HepG2 (cell line): Measurements from ENCODE around the gene CDHR5. TPM values are rescaled to one million over a fixed set of nuclear protein-coding genes. Genes with fewer than 3 reads are reported as not detected.
A peak's percentile ranks its signal among the peaks of the same experiment; 100 is the strongest.

ENCODE experiments used
- ATAC-seq: fragments of 200-7000 bp; cut with Tn5 transposase; 3 replicates; pipeline ENCODE4 v1.9.1; 2020; ENCODE audit warnings: mild to moderate bottlenecking, moderate library complexity
- BruUV-seq: library from RNA; stranded (reverse); fragments of 400-500 nt; replicated peaks from 2 replicates; lab custom pipeline; 2021; lab: Mats Ljungman, UMichigan
- CTCF ChIA-PET: fragments of 300-600 bp; formaldehyde crosslinking; extraction: SDS; loops from one replicate; lab custom pipeline; 2021; ENCODE audit warnings: low total read pairs, inconsistent platforms, low intra/inter-chr PET ratio; lab: Yijun Ruan, JAX
- POLR2A ChIA-PET: fragments of 350-600 bp; sonication (Branson Sonifier 250); formaldehyde crosslinking; loops from one replicate; lab custom pipeline; 2020; ENCODE audit warnings: antibody characterized with exemption, inconsistent platforms; lab: Yijun Ruan, JAX
- DNase-seq: peaks from one replicate; pipeline ENCODE4 v3.0.0-alpha.2; 2015; ENCODE audit warnings: low spot score
- FAIRE-seq: peaks from 3 replicates; lab custom pipeline; 2011; peaks lifted over from hg19 to GRCh38; lab: Jason Lieb, UNC
- H2AFZ ChIP-seq: one replicate; pipeline ENCODE4 v1.6.1; 2011; ENCODE audit warnings: low read length, inconsistent platforms
- H3K27ac ChIP-seq: fragments of 300-600 bp; 3 replicates; pipeline ENCODE4 v1.8.0; 2011; ENCODE audit warnings: mixed run types, mild to moderate bottlenecking, mixed read lengths, low read length, inconsistent platforms; ENCODE audit not compliant: insufficient read depth; ENCODE audit errors: extremely low read length
- H3K27me3 ChIP-seq, 2 experiments: fragments of 200-600 bp in 1 of 2; 2 replicates in 1 of 2; 3 replicates in 1 of 2; pipeline versions ENCODE4 v1.6.0 to v1.8.0; 2011; ENCODE audit warnings: low read length in 2 of 2, mild to moderate bottlenecking in 2 of 2, moderate library complexity in 2 of 2, inconsistent platforms in 1 of 2; ENCODE audit not compliant: insufficient read depth in 2 of 2, control insufficient read depth in 1 of 2
- H3K36me3 ChIP-seq, 2 experiments: fragments of 200-600 bp in 1 of 2; replicated peaks in 1 of 2; 2 replicates in 1 of 2; 3 replicates in 1 of 2; pipeline versions ENCODE4 v1.5.1 to v1.8.0; 2011; ENCODE audit warnings: low read length in 2 of 2, inconsistent platforms in 1 of 2; ENCODE audit not compliant: insufficient read depth in 2 of 2, control insufficient read depth in 1 of 2
- H3K4me1 ChIP-seq: 2 replicates; pipeline ENCODE4 v1.5.1; 2012; ENCODE audit warnings: low read length, inconsistent platforms; ENCODE audit not compliant: insufficient read depth
- H3K4me2 ChIP-seq: 2 replicates; pipeline ENCODE4 v1.6.0; 2011; ENCODE audit warnings: low read depth, low read length, inconsistent platforms
- H3K4me3 ChIP-seq, 3 experiments: fragments of 200-600 bp in 1 of 3; sonication (generic), shearing (Covaris generic) in 1 of 3; replicated peaks in 1 of 3; 2 replicates each; pipeline ENCODE4 v1.5.1; 2011 to 2016; ENCODE audit warnings: low read length in 3 of 3, inconsistent platforms in 2 of 3, low read depth in 2 of 3, mild to moderate bottlenecking in 2 of 3, control low read depth in 1 of 3, mixed read lengths in 1 of 3; ENCODE audit not compliant: insufficient read depth in 1 of 3
- H3K79me2 ChIP-seq: one replicate; pipeline ENCODE4 v1.6.1; 2011; ENCODE audit warnings: low read length, inconsistent platforms; ENCODE audit not compliant: insufficient read depth
- H3K9ac ChIP-seq: 2 replicates; pipeline ENCODE4 v1.6.0; 2011; ENCODE audit warnings: mild to moderate bottlenecking, low read depth, low read length, inconsistent platforms; ENCODE audit not compliant: insufficient read depth
- H3K9me3 ChIP-seq: 2 replicates; pipeline ENCODE4 v1.5.1; 2012; ENCODE audit warnings: mild to moderate bottlenecking, low read length
- H4K20me1 ChIP-seq: 2 replicates; pipeline ENCODE4 v1.6.0; 2011; ENCODE audit warnings: inconsistent platforms, mild to moderate bottlenecking, low read length, moderate library complexity; ENCODE audit not compliant: insufficient read depth
- AGO2 ChIP-seq: fragments of 200-400 bp; formaldehyde crosslinking; optimal IDR thresholded peaks from 2 replicates; pipeline ENCODE3; 2017; ENCODE audit warnings: mild to moderate bottlenecking, low read depth, low read length, moderate library complexity
- NR2C2 ChIP-seq: sonication (generic); formaldehyde crosslinking; IDR thresholded peaks from 2 replicates; pipeline ENCODE4 v1.4.0; 2020; ENCODE audit warnings: missing genetic modification reagents, mild to moderate bottlenecking, moderate library complexity, borderline replicate concordance
- RBM22 ChIP-seq: fragments of 200-400 bp; formaldehyde crosslinking; optimal IDR thresholded peaks from 2 replicates; pipeline ENCODE3; 2017; ENCODE audit warnings: mild to moderate bottlenecking, low read length, moderate library complexity
- ZBTB42 ChIP-seq: sonication (generic); formaldehyde crosslinking; IDR thresholded peaks from 2 replicates; pipeline ENCODE4 v1.5.0; 2020; ENCODE audit warnings: mild to moderate bottlenecking, missing genetic modification reagents
- WGBS: methylation state at CpG from one replicate; pipeline ENCODE4 v1.1.6; 2017; ENCODE audit warnings: low lambda C conversion rate; 5-methylcytosine and 5-hydroxymethylcytosine counted together
- in situ Hi-C: cut with HindIII; loops from 2 replicates; pipeline ENCODE4 v1.10.0; 2017; ENCODE audit warnings: low pct_unique_long_range_greater_than_20kb; ENCODE audit not compliant: extremely low pct_ligation_motif_present
- intact Hi-C: fragments of 100-400 bp; cut with micrococcal nuclease; formaldehyde crosslinking; loops from one replicate; pipeline ENCODE4 v1.10.0; 2022; ENCODE audit not compliant: unreplicated experiment
- polyA plus RNA-seq, 8 experiments: library from polyadenylated mRNA; depleted of rRNA in 3 of 8; stranded (reverse) in 7 of 8; unstranded in 1 of 8; fragments of >200 nt; fragmentation: Illumina TruSeq in 4 of 8; extraction: Trizol in 4 of 8; gene quantifications; 2 replicates each; pipeline versions ENCODE4 v1.2.1 to v1.2.3, GENCODE V29; 2011 to 2016; ENCODE audit warnings: low read depth in 4 of 8, missing spikeins in 1 of 8, mixed read lengths in 1 of 8; ENCODE audit not compliant: insufficient read depth in 1 of 8
- total RNA-seq, 5 experiments: library from RNA; depleted of rRNA; stranded (reverse); fragments of >200 nt; fragmentation: Illumina TruSeq; extraction: Trizol; gene quantifications; 2 replicates each; pipeline ENCODE4 v1.2.3, GENCODE V29; 2016; ENCODE audit warnings: low read depth in 1 of 5

The CDHR5 gene
- total and polyA plus RNA-seq, 2 of the 13 experiments (the other 11 are each of a cell fraction or from before 2014, with no cell fraction given): 0.46 to 0.71 TPM

DNA sequence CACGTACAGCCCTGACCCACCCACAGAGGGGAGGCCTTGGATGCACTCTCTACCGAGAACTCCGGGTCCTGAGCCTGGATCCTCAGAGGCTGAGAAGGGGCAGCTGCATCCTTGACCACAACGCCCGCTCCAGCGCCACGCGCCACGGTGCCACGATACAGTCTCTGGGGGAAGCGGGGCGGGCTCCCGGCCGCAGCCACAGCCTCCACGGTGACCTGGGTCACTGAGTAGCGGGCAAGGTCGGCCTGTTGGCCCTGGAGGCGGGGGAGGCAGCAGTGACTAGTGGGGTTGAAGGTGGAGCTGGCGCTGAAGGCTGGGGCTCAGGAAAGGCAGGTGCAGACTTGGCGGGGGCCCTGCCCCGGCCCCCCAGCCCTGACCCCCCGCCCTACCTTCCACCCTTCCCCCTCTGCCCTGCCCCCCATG is 5.1 kb downstream of the CDHR5 start (continued):
- no peak for TF ChIP-seq NR2C2

DNA sequence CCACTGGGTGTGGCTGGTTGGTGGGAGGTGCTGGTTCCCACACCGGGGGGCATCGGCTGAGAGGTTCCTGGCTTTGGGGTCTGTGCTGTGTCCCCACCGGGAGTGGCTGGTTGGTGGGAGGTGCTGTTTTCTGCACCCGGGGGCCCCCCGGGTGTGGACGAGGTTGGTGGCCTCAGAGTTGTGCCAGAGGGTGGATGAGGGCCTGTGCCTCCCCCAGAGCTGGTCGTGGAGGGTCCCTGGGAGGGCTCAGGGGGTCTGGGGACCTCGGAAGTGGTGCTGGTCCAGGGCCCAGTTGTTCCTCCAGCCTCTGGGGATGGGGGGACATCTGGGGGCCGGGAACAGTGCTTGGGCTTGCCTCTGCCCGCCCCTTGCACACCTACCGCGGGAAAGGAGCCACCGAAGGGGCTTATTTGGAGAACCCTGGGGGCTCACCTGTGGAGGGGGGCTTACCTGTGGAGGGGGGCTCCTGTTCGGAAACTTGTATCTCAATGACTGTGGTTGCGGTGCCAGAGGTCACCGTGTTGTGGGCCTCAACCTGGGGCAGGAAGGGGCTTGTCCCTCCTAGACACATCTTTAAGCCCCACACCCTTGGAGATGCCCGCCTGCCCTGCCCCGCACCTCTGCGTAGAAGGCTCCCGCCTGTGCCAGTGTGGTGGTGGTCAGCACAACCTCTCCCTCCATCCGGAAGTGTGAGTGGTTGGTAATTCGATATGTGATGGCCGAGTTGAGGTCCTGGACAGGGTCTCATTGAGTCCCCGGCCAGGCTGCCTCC is 5.7 kb downstream of the CDHR5 start:
- Histone ChIP-seq H3K9ac (no peak overlapping the region), H3K9me3 (no peaks in the 10 kb centered on the region), H3K27ac (no peak overlapping the region), H2AFZ (no peak overlapping the region), H3K4me1 (peaks cover 8% of the 10 kb centered on the region), H3K79me2 (no peaks in the 10 kb centered on the region), H3K27me3 (no peaks in the 10 kb centered on the region), H3K36me3 (peaks cover 0 to 15% of the 10 kb centered on the region in 2 experiments; a peak in 2 of 5 replicates), H4K20me1 (no peaks in the 10 kb centered on the region; the same call in 1 of the 2 replicates), H3K4me3 (no peak overlapping the region), H3K4me2 (no peak overlapping the region)
- WGBS: 98% methylated on average over 17 of the region's 24 CpGs
- intact Hi-C loops: loop anchor here (10.0 kb wide), 1 partner anchor 64 kb away; no protein-coding TSS in a partner anchor
- ChIA-PET POLR2A (no interaction called here), CTCF (no interaction called here)
- TF ChIP-seq ZBTB42 (CRISPR knock-in tag): no peak
- TF ChIP-seq RBM22: peak; percentile 35
- TF ChIP-seq AGO2: peak; percentile 61
- no TSS peak for BruUV-seq
- ATAC-seq (no peak), FAIRE-seq (no peak), DNase-seq (no peak)
- in situ Hi-C loops: no loop called here
